ENCODE measurements around the gene P4HA2. TPM values are rescaled to one million over a fixed set of nuclear protein-coding genes. Genes with fewer than 3 reads are reported as not detected.

Gene P4HA2
- total and polyA plus RNA-seq, 2 of the 8 experiments (the other 6 are each of a cell fraction or from before 2014, with no cell fraction given), result 7.4 to 9.3 TPM

DNA sequence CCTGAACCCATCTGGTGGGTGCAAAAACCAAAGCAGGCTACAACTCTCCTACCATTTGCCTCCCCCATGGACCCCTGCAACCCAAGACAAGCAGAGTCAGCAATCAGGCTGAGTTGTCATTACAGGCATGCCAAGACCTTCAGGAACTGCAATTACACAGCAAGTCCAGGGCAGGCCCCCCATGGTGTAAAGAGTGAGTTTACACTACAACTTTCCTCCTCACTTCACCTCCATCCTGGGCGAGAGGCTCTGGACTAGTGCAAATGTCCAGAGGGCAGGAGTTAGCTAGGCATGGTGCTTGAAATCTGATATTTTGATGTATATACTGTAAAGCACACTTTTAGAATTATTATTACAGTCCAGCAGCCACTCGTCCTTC is 7.0 kb upstream of the P4HA2 start:
- Histone ChIP-seq H4K91ac (replicated peaks; ENCODE audit: insufficient read length, low read length) (no peak overlapping the region), H2BK12ac (ENCODE audit: low read depth, low read length) (no peak overlapping the region), H3K23ac (ENCODE audit: insufficient read length) (no peak overlapping the region), H4K20me1 (replicated peaks in 1 of 2; ENCODE audit: control insufficient read depth in 1 of 2, insufficient read depth in 2 of 2, low read length in 2 of 2) (peaks cover 0 to 2% of the 10 kb centered on the region in 2 experiments), H3K4me1 (replicated peaks in 1 of 4; ENCODE audit: control insufficient read depth in 3 of 4, insufficient read depth in 4 of 4, low read length in 3 of 4) (no peaks in the 10 kb centered on the region), H2AFZ (ENCODE audit: low read length) (no peak overlapping the region), H2AK5ac (ENCODE audit: low read depth, low read length) (no peak overlapping the region), H3K9me3 (ENCODE audit: insufficient read depth in 2 of 2, low read depth in 1 of 2, low read length in 1 of 2) (no peaks in the 10 kb centered on the region), H3K14ac (ENCODE audit: insufficient read length) (no peak overlapping the region), H3K4me2 (ENCODE audit: insufficient read depth in 1 of 2, low read depth in 2 of 2, low read length in 2 of 2) (no peak overlapping the region), H3K9ac (replicated peaks in 1 of 4; ENCODE audit: extremely low read depth in 1 of 4, low read depth in 3 of 4, low read length in 3 of 4) (no peak overlapping the region), H3K36me3 (ENCODE audit: control insufficient read depth in 2 of 4, insufficient read depth in 4 of 4, low read length in 3 of 4) (no peaks in the 10 kb centered on the region), H3K27ac (ENCODE audit: low read depth, low read length) (no peak overlapping the region), H4K5ac (ENCODE audit: insufficient read length, low read depth, low read length) (no peak overlapping the region), H3K4ac (replicated peaks; ENCODE audit: insufficient read length, low read depth, low read length) (no peak overlapping the region), H3K4me3 (ENCODE audit: extremely low read depth in 1 of 4, insufficient read depth in 2 of 4, low read depth in 3 of 4, low read length in 4 of 4) (no peak overlapping the region), H2BK20ac (ENCODE audit: low read length) (no peak overlapping the region), H3K18ac (ENCODE audit: extremely low read depth, low read length) (no peak overlapping the region), H3K79me2 (ENCODE audit: control insufficient read depth in 1 of 2, insufficient read depth in 2 of 2, low read length in 2 of 2) (no peaks in the 10 kb centered on the region), H2BK5ac (ENCODE audit: low read depth, low read length) (no peak overlapping the region), H2BK15ac (ENCODE audit: low read length) (no peak overlapping the region), H3K79me1 (ENCODE audit: low read depth, low read length) (no peaks in the 10 kb centered on the region), H3K56ac (replicated peaks; ENCODE audit: insufficient read length, low read depth, low read length) (no peak overlapping the region), H3K27me3 (replicated peaks in 1 of 4; ENCODE audit: control insufficient read depth in 3 of 4, extremely low read depth in 1 of 4, insufficient read depth in 3 of 4, low read length in 3 of 4) (peaks cover 0 to 2% (median 0%) of the 10 kb centered on the region in 4 experiments; a peak in 1 of 7 replicates), H2BK120ac (replicated peaks; ENCODE audit: low read depth, low read length) (no peak overlapping the region), H3K23me2 (ENCODE audit: low read depth, low read length) (no peaks in the 10 kb centered on the region), H4K8ac (ENCODE audit: extremely low read depth, insufficient read depth, low read length) (no peak overlapping the region)
- POLR2A ChIA-PET (ENCODE audit: partially characterized antibody), result interaction anchor here (1.5 kb wide), 1 partner anchor 14 kb away, joined by 4 read pairs; no protein-coding TSS in a partner anchor
- CTCF ChIA-PET (ENCODE audit: partially characterized antibody), result interaction anchor here (0.8 to 2.1 kb wide), 7 partner anchors 9 to 232 kb away, joined by 3 to 5 read pairs (median 4); no protein-coding TSS in a partner anchor
- WGBS, 2 experiments (ENCODE audit: extremely low coverage in 1 of 2, insufficient coverage in 1 of 2, insufficient read length in 1 of 2, insufficient replicate concordance in 2 of 2, low coverage in 1 of 2, low lambda C conversion rate in 2 of 2, missing lambda C conversion rate in 1 of 2), result 88% methylated on average over 2 of the region's 2 CpGs; no CpG with 5 or more reads in 1 of the 2 experiments
- DNase-seq (ENCODE audit: low read depth in 1 of 2, low spot score in 2 of 2), result no peak
- FAIRE-seq, result no peak
- TF ChIP-seq CTBP2 (IDR thresholded peaks at IDR 0.05; ENCODE audit: borderline replicate concordance, insufficient read depth, insufficient read length, low read length) (no peak), SP1 (IDR thresholded peaks at IDR 0.05; ENCODE audit: low read depth, low read length) (no peak), SRF (IDR thresholded peaks at IDR 0.05; ENCODE audit: low read depth, low read length) (no peak), NRF1 (IDR thresholded peaks at IDR 0.05; ENCODE audit: low read depth, low read length) (no peak), EP300 (IDR thresholded peaks at IDR 0.05; ENCODE audit: borderline replicate concordance in 1 of 2, low read depth in 2 of 2, low read length in 2 of 2) (no peak), MAFK (IDR thresholded peaks at IDR 0.05; ENCODE audit: low read depth, low read length) (no peak), POLR2A (IDR thresholded peaks at IDR 0.05; ENCODE audit: control extremely low read depth in 1 of 2, low read depth in 2 of 2, low read length in 2 of 2) (no peak), CHD2 (IDR thresholded peaks at IDR 0.05; ENCODE audit: low read length) (no peak), RAD21 (IDR thresholded peaks at IDR 0.05 in 1 of 2, conservative IDR thresholded peaks at IDR 0.05 in 1 of 2; ENCODE audit: low read depth in 2 of 2, low read length in 2 of 2) (no peak), USF2 (IDR thresholded peaks at IDR 0.05; ENCODE audit: low read length) (no peak), GTF2F1 (IDR thresholded peaks at IDR 0.05; ENCODE audit: borderline replicate concordance, low read depth, low read length) (no peak), POLR2AphosphoS5 (IDR thresholded peaks at IDR 0.05; ENCODE audit: low read depth, low read length) (no peak)

All from H1 (cell line).